HL-60 (cell line): ENCODE results near the gene RNASE13.

Experiments
- DNase-seq, 2 experiments: peaks; one replicate each; pipeline ENCODE4 v3.0.0-alpha.2; 2010 to 2020; ENCODE audit warnings: low read depth in 1 of 2, low spot score in 1 of 2
- H3K27ac ChIP-seq: fragments of 250-450 bp; sonication (Bioruptor Pico); replicated peaks from 2 replicates; pipeline ENCODE4 v1.5.1; 2020; ENCODE audit warnings: mild to moderate bottlenecking, moderate library complexity
- H3K27me3 ChIP-seq: fragments of 250-450 bp; sonication (Bioruptor Pico); 2 replicates; pipeline ENCODE4 v1.5.1; 2021; ENCODE audit warnings: mild to moderate bottlenecking, moderate library complexity; ENCODE audit not compliant: insufficient read depth, poor library complexity, severe bottlenecking
- H3K4me3 ChIP-seq: replicated peaks from 2 replicates; pipeline ENCODE4 v1.5.1; 2011; ENCODE audit warnings: mild to moderate bottlenecking, control low read depth, low read length; ENCODE audit not compliant: insufficient read depth
- GABPA ChIP-seq: IDR thresholded peaks from 2 replicates; pipeline ENCODE4 v1.6.1; 2012; ENCODE audit warnings: low read depth
- POLR2AphosphoS5 ChIP-seq: IDR thresholded peaks from 2 replicates; pipeline ENCODE4 v1.6.1; 2012; ENCODE audit warnings: low read depth
- SPI1 ChIP-seq: IDR thresholded peaks from 2 replicates; pipeline ENCODE4 v1.6.1; 2012; ENCODE audit warnings: low read depth, mild to moderate bottlenecking, borderline replicate concordance
- TF ChIP-seq, protein P1 (sequence below): IDR thresholded peaks from one replicate; pipeline ENCODE4 v1.5.1; 2011; ENCODE audit warnings: low read length, control low read depth, inconsistent platforms; ENCODE audit not compliant: insufficient read depth
- TF ChIP-seq, protein P2 (sequence below): IDR thresholded peaks from 2 replicates; pipeline ENCODE4 v1.6.1; 2012; ENCODE audit warnings: low read depth; ENCODE audit not compliant: insufficient replicate concordance

The RNASE13 gene

DNA sequence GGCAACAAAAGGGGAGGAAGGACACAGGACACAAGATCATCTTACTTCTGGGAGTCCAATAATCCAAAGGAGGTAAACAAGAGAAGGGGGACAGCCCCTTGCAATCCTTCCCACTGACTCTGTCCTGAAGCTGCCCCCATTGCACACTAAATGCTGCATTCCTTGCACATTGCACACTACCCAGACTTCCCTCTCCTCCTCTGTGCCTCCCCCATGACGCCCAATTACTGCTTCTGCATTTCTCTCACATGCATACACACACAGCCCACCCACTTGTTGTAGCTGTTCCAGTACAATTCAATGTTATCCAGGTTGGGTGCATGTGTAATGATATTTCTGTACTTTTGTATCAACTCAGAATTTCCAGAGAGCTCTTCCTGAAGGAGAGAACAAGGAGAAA is 15.2 kb downstream of the RNASE13 start:
- H3K27ac ChIP-seq, result no peak overlapping the region
- no peak overlapping the region for H3K4me3 ChIP-seq
- H3K27me3 ChIP-seq, result peaks cover 12% of the 10 kb centered on the region
- TF ChIP-seq SPI1 (no peak), GABPA (no peak), POLR2AphosphoS5 (no peak)
- TF ChIP-seq, protein P1, sequence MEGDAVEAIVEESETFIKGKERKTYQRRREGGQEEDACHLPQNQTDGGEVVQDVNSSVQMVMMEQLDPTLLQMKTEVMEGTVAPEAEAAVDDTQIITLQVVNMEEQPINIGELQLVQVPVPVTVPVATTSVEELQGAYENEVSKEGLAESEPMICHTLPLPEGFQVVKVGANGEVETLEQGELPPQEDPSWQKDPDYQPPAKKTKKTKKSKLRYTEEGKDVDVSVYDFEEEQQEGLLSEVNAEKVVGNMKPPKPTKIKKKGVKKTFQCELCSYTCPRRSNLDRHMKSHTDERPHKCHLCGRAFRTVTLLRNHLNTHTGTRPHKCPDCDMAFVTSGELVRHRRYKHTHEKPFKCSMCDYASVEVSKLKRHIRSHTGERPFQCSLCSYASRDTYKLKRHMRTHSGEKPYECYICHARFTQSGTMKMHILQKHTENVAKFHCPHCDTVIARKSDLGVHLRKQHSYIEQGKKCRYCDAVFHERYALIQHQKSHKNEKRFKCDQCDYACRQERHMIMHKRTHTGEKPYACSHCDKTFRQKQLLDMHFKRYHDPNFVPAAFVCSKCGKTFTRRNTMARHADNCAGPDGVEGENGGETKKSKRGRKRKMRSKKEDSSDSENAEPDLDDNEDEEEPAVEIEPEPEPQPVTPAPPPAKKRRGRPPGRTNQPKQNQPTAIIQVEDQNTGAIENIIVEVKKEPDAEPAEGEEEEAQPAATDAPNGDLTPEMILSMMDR, result no peak
- TF ChIP-seq, protein P2, sequence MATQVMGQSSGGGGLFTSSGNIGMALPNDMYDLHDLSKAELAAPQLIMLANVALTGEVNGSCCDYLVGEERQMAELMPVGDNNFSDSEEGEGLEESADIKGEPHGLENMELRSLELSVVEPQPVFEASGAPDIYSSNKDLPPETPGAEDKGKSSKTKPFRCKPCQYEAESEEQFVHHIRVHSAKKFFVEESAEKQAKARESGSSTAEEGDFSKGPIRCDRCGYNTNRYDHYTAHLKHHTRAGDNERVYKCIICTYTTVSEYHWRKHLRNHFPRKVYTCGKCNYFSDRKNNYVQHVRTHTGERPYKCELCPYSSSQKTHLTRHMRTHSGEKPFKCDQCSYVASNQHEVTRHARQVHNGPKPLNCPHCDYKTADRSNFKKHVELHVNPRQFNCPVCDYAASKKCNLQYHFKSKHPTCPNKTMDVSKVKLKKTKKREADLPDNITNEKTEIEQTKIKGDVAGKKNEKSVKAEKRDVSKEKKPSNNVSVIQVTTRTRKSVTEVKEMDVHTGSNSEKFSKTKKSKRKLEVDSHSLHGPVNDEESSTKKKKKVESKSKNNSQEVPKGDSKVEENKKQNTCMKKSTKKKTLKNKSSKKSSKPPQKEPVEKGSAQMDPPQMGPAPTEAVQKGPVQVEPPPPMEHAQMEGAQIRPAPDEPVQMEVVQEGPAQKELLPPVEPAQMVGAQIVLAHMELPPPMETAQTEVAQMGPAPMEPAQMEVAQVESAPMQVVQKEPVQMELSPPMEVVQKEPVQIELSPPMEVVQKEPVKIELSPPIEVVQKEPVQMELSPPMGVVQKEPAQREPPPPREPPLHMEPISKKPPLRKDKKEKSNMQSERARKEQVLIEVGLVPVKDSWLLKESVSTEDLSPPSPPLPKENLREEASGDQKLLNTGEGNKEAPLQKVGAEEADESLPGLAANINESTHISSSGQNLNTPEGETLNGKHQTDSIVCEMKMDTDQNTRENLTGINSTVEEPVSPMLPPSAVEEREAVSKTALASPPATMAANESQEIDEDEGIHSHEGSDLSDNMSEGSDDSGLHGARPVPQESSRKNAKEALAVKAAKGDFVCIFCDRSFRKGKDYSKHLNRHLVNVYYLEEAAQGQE, result no peak
- no peak for DNase-seq

DNA sequence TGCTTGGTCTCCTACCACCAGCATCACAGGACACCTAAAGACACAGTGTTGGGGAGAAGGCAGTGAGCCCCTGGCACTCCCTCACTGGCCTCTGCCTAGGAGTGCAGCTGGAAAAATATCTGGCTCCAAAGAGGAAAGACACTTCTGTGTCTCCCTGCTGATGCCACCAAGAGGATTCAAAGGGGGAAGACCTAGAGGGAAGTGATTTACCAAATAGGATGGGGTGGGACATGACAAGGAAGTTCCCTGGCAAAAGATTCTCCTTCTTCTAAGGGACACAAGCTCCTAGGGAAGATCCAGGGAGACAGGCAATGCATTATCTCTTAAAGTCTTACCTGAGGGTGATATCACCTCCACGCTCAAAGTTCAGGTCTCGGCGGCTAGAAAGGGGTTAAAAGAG is 15.8 kb downstream of the RNASE13 start:
- no peak for DNase-seq
- TF ChIP-seq GABPA (no peak), SPI1 (no peak), POLR2AphosphoS5 (no peak)
- TF ChIP-seq, protein P2, result no peak
- TF ChIP-seq, protein P1, result no peak
- peaks cover 6% of the 10 kb centered on the region for H3K27me3 ChIP-seq
- H3K4me3 ChIP-seq, result no peak overlapping the region
- H3K27ac ChIP-seq, result no peak overlapping the region

DNA sequence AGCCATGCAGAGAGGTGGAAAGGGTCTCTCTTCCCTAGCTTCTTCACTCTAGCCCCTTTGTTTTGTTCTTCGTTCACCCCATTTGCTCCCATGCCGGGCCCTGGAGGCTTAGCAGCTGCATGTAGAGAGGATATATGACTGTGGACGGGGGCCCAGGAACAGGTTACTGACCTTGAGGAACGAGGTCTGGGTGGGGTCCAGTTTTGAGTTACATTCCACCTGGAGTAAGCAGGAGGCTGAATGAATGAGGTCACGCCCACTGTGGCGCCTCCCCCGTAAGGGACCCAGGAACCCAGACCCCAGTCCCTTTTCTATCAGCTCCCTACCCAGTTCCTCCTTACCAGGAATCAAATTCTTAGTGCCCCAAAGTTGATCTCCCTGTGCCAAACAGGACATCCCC is 16.3 kb downstream of the RNASE13 start:
- no peak for DNase-seq
- H3K27me3 ChIP-seq, result peaks cover under 1% of the 10 kb centered on the region
- H3K4me3 ChIP-seq, result no peak overlapping the region
- peak overlapping the region; percentile 59 for H3K27ac ChIP-seq
- TF ChIP-seq SPI1 (no peak), POLR2AphosphoS5 (no peak), GABPA (no peak)
- TF ChIP-seq, protein P1, result no peak
- TF ChIP-seq, protein P2, result no peak
